Esophagus muscularis mucosa (tissue), 4 donors: ENCODE measurements around the gene PSMD9. TPM values are rescaled to one million over a fixed set of nuclear protein-coding genes. Genes with fewer than 3 reads are reported as not detected.

Experiments
- DNase-seq: peaks from one replicate; pipeline ENCODE4 v3.0.0-alpha.2; 2017; ENCODE audit errors: extremely low spot score
- H3K27ac ChIP-seq, 4 donors: fragments of 200-600 bp; sonication (generic); replicated peaks in 1 of 4; 1 replicate in 3 of 4; 2 replicates in 1 of 4; pipeline ENCODE4 v1.5.1; 2016 to 2019; ENCODE audit warnings: mild to moderate bottlenecking in 1 of 4
- H3K27me3 ChIP-seq, 4 donors: fragments of 200-600 bp; sonication (generic); one replicate each; pipeline versions ENCODE4 v1.5.1 to v1.6.0; 2016 to 2019
- H3K36me3 ChIP-seq, 4 donors: fragments of 200-600 bp; sonication (generic); one replicate each; pipeline ENCODE4 v1.5.1; 2016 to 2019
- H3K4me1 ChIP-seq, 4 donors: fragments of 200-600 bp; sonication (generic); one replicate each; pipeline ENCODE4 v1.5.1; 2016 to 2019
- H3K4me3 ChIP-seq, 4 donors: fragments of 200-600 bp; sonication (generic); 1 replicate in 2 of 4; 2 replicates in 2 of 4; pipeline ENCODE4 v1.5.1; 2016 to 2019; ENCODE audit warnings: mild to moderate bottlenecking in 4 of 4, moderate library complexity in 1 of 4
- H3K9me3 ChIP-seq, 4 donors: fragments of 200-600 bp; sonication (generic); 1 replicate in 3 of 4; 2 replicates in 1 of 4; pipeline ENCODE4 v1.5.1; 2016 to 2019
- EP300 ChIP-seq: sonication (generic); formaldehyde crosslinking; IDR thresholded peaks from one replicate; pipeline ENCODE4 v1.6.1; 2017; ENCODE audit warnings: antibody characterized with exemption
- POLR2A ChIP-seq: fragments of 450-650 bp; IDR thresholded peaks from one replicate; pipeline ENCODE4 v1.6.1; 2017; ENCODE audit warnings: antibody characterized with exemption, moderate library complexity, mild to moderate bottlenecking, low read depth
- POLR2AphosphoS5 ChIP-seq, 2 donors: sonication (generic); formaldehyde crosslinking; IDR thresholded peaks; one replicate each; pipeline ENCODE4 v1.6.1; 2017; ENCODE audit warnings: antibody characterized with exemption in 2 of 2
- WGBS: methylation state at CpG from one replicate; pipeline ENCODE4 v1.1.5; 2018; 5-methylcytosine and 5-hydroxymethylcytosine counted together
- intact Hi-C: fragments of 100-400 bp; cut with DNase I; formaldehyde crosslinking; loops from one replicate; pipeline ENCODE4 v1.15.1; 2023
- total RNA-seq, 4 donors: library from RNA; depleted of rRNA; stranded (reverse); fragments of >200 nt; gene quantifications; one replicate each; pipeline versions ENCODE4 v1.1.0 to v1.2.1, GENCODE V29; 2016
- TF ChIP-seq, protein P1 (sequence below), 3 experiments: fragments of 200-600 bp in 2 of 3; fragments of 450-650 bp in 1 of 3; sonication (generic) in 2 of 3; IDR thresholded peaks; one replicate each; pipeline ENCODE4 v1.5.1; 2017 to 2019; ENCODE audit warnings: antibody characterized with exemption in 3 of 3, mild to moderate bottlenecking in 2 of 3, moderate library complexity in 1 of 3

PSMD9 gene
- total RNA-seq, 4 donors from 2014 or later, result 22.4 to 63.7 (median 44.4) TPM

DNA sequence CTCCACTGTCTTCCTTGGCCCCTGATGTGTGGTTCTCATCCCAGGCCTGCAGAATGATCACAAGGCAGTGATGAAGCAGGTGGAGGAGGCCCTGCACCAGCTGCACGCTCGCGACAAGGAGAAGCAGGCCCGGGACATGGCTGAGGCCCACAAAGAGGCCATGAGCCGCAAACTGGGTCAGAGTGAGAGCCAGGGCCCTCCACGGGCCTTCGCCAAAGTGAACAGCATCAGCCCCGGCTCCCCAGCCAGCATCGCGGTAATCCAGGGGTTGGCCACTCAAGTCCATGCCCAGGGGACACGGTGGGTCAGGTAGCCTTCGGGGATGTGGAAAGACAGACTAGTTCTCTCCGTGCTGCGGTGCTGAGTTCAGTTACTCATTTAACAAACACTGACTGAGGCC, 11.0 kb downstream of the PSMD9 start:
- no peak for DNase-seq
- TF ChIP-seq, protein P1, sequence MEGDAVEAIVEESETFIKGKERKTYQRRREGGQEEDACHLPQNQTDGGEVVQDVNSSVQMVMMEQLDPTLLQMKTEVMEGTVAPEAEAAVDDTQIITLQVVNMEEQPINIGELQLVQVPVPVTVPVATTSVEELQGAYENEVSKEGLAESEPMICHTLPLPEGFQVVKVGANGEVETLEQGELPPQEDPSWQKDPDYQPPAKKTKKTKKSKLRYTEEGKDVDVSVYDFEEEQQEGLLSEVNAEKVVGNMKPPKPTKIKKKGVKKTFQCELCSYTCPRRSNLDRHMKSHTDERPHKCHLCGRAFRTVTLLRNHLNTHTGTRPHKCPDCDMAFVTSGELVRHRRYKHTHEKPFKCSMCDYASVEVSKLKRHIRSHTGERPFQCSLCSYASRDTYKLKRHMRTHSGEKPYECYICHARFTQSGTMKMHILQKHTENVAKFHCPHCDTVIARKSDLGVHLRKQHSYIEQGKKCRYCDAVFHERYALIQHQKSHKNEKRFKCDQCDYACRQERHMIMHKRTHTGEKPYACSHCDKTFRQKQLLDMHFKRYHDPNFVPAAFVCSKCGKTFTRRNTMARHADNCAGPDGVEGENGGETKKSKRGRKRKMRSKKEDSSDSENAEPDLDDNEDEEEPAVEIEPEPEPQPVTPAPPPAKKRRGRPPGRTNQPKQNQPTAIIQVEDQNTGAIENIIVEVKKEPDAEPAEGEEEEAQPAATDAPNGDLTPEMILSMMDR (IDR thresholded peaks at IDR 0.05), result no peak
- Histone ChIP-seq H3K4me1 (peaks cover 0 to 2% (median under 1%) of the 10 kb centered on the region in 4 donors), H3K27ac (no peak overlapping the region), H3K27me3 (no peaks in the 10 kb centered on the region), H3K9me3 (no peaks in the 10 kb centered on the region), H3K36me3 (peaks cover 63 to 99% (median 96%) of the 10 kb centered on the region in 4 donors), H3K4me3 (no peak overlapping the region)
- WGBS, result 94% methylated on average over 7 of the region's 14 CpGs
- intact Hi-C loops, result no loop called here

DNA sequence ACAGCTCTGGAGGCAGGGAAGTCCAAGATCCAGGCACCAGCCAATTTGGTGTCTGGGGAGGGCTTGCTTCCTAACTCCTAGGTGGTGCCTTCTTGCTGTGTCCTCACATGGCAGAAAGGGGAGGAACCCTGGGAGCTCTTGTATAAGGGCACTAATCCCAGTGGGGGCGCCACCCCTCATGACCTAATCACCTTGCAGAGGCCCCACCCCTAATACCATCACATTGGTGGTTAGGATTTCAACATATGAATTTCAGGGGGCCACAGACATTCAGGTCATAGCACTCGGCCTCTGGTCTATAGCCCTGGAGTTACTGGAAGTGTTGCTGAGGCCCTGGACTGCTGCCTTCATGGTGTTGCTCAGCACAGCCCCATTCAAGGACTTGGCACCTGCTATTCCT, 14.6 kb downstream of the PSMD9 start:
- Histone ChIP-seq H3K27me3 (no peaks in the 10 kb centered on the region), H3K36me3 (peaks cover 54 to 100% (median 94%) of the 10 kb centered on the region in 4 donors), H3K27ac (no peak overlapping the region), H3K4me1 (no peaks in the 10 kb centered on the region), H3K9me3 (no peaks in the 10 kb centered on the region), H3K4me3 (no peak overlapping the region)
- WGBS, result 84% methylated on average over 2 of the region's 2 CpGs
- no peak for DNase-seq
- no peak for TF ChIP-seq POLR2A
- TF ChIP-seq, protein P1 (IDR thresholded peaks at IDR 0.05), result no peak
- TF ChIP-seq EP300, result no peak
- no peak for TF ChIP-seq POLR2AphosphoS5 (IDR thresholded peaks at IDR 0.05)
- intact Hi-C loops, result no loop called here

GRCh38 chr12:121905746-121906145, 17.2 kb downstream of the PSMD9 start:
- H3K4me3 ChIP-seq, result no peak overlapping the region
- DNase-seq, result no peak
- TF ChIP-seq, protein P1 (IDR thresholded peaks at IDR 0.05), result no peak
- no peak for TF ChIP-seq EP300
- TF ChIP-seq POLR2A, result no peak
- no peak for TF ChIP-seq POLR2AphosphoS5 (IDR thresholded peaks at IDR 0.05)
- 73% methylated on average over 4 of the region's 4 CpGs for WGBS
- no peaks in the 10 kb centered on the region for H3K27me3 ChIP-seq
- no peak overlapping the region for H3K27ac ChIP-seq
- H3K36me3 ChIP-seq, result peaks cover 50 to 100% (median 94%) of the 10 kb centered on the region in 4 donors
- intact Hi-C loops, result no loop called here
- H3K4me1 ChIP-seq, result no peaks in the 10 kb centered on the region
- no peaks in the 10 kb centered on the region for H3K9me3 ChIP-seq

DNA sequence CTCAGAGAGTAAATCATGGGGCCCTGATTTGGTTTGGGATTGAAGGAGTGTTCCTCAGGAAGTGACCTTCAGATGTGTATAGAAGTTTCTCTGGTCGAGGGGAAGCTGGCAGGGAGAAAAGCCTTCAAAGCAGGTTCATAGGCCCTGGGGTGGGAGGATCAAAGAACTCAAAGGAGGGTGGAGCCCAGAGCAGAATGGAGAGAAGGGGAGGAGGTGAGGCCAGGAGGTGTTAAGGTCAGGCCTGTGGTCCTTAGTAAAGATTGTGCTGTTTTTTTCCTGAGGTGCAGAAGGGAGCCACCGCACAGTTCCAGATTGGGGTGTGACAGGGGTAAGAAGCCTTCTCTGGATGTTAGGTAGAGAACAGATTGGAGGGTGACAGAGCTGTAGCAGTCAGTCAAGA, 20.1 kb downstream of the PSMD9 start:
- Histone ChIP-seq H3K27ac (no peak overlapping the region), H3K4me3 (no peak overlapping the region), H3K36me3 (peaks cover 33 to 96% (median 85%) of the 10 kb centered on the region in 4 donors), H3K27me3 (no peaks in the 10 kb centered on the region), H3K9me3 (no peaks in the 10 kb centered on the region), H3K4me1 (no peaks in the 10 kb centered on the region)
- 68% methylated on average over 2 of the region's 2 CpGs for WGBS
- intact Hi-C loops, result no loop called here
- no peak for TF ChIP-seq EP300
- TF ChIP-seq POLR2AphosphoS5 (IDR thresholded peaks at IDR 0.05), result no peak
- TF ChIP-seq POLR2A, result no peak
- TF ChIP-seq, protein P1 (IDR thresholded peaks at IDR 0.05), result no peak
- no peak for DNase-seq

GRCh38 chr12:121911824-121912585, 23.4 kb downstream of the PSMD9 start:
- H3K36me3 ChIP-seq, result peaks cover 26 to 96% (median 87%) of the 10 kb centered on the region in 4 donors
- H3K27me3 ChIP-seq, result no peaks in the 10 kb centered on the region
- WGBS, result 87% methylated on average over 14 of the region's 14 CpGs
- H3K9me3 ChIP-seq, result no peaks in the 10 kb centered on the region
- intact Hi-C loops, result no loop called here
- no peak for TF ChIP-seq POLR2AphosphoS5 (IDR thresholded peaks at IDR 0.05)
- TF ChIP-seq EP300, result no peak
- TF ChIP-seq POLR2A, result no peak
- TF ChIP-seq, protein P1 (IDR thresholded peaks at IDR 0.05), result no peak
- no peak overlapping the region for H3K4me3 ChIP-seq
- no peak for DNase-seq
- H3K27ac ChIP-seq, result no peak overlapping the region
- no peaks in the 10 kb centered on the region for H3K4me1 ChIP-seq
